Measurements from ENCODE around the gene PM20D2. TPM values are rescaled to one million over a fixed set of nuclear protein-coding genes. Genes with fewer than 3 reads are reported as not detected.

PM20D2 gene
- total and polyA plus RNA-seq, 2 of the 8 experiments (the other 6 are each of a cell fraction or from before 2014, with no cell fraction given): 2.7 to 7.6 TPM

GRCh38 chr6:89183294-89183693, 37.4 kb downstream of the PM20D2 start:
- Histone ChIP-seq H4K91ac (replicated peaks; ENCODE audit: insufficient read length, low read length) (no peak overlapping the region), H3K18ac (ENCODE audit: extremely low read depth, low read length) (no peak overlapping the region), H2BK20ac (ENCODE audit: low read length) (no peak overlapping the region), H3K4me1 (replicated peaks in 1 of 4; ENCODE audit: control insufficient read depth in 3 of 4, insufficient read depth in 4 of 4, low read length in 3 of 4) (no peaks in the 10 kb centered on the region), H2AFZ (ENCODE audit: low read length) (no peak overlapping the region), H3K27me3 (replicated peaks in 1 of 4; ENCODE audit: control insufficient read depth in 3 of 4, extremely low read depth in 1 of 4, insufficient read depth in 3 of 4, low read length in 3 of 4) (no peaks in the 10 kb centered on the region), H3K4me3 (ENCODE audit: extremely low read depth in 1 of 4, insufficient read depth in 2 of 4, low read depth in 3 of 4, low read length in 4 of 4) (no peak overlapping the region), H4K8ac (ENCODE audit: extremely low read depth, insufficient read depth, low read length) (no peak overlapping the region), H3K36me3 (ENCODE audit: control insufficient read depth in 2 of 4, insufficient read depth in 4 of 4, low read length in 3 of 4) (no peaks in the 10 kb centered on the region), H3K14ac (ENCODE audit: insufficient read length) (no peak overlapping the region), H3K9me3 (ENCODE audit: insufficient read depth in 2 of 2, low read depth in 1 of 2, low read length in 1 of 2) (no peaks in the 10 kb centered on the region), H3K27ac (ENCODE audit: low read depth, low read length) (no peak overlapping the region), H4K5ac (ENCODE audit: insufficient read length, low read depth, low read length) (no peak overlapping the region), H3K79me2 (ENCODE audit: control insufficient read depth in 1 of 2, insufficient read depth in 2 of 2, low read length in 2 of 2) (no peaks in the 10 kb centered on the region), H3K23me2 (ENCODE audit: low read depth, low read length) (no peaks in the 10 kb centered on the region), H3K4ac (replicated peaks; ENCODE audit: insufficient read length, low read depth, low read length) (no peak overlapping the region), H4K20me1 (replicated peaks in 1 of 2; ENCODE audit: control insufficient read depth in 1 of 2, insufficient read depth in 2 of 2, low read length in 2 of 2) (no peaks in the 10 kb centered on the region), H2BK15ac (ENCODE audit: low read length) (no peak overlapping the region), H2BK120ac (replicated peaks; ENCODE audit: low read depth, low read length) (no peak overlapping the region), H3K23ac (ENCODE audit: insufficient read length) (no peak overlapping the region), H3K79me1 (ENCODE audit: low read depth, low read length) (no peaks in the 10 kb centered on the region), H3K4me2 (ENCODE audit: insufficient read depth in 1 of 2, low read depth in 2 of 2, low read length in 2 of 2) (no peak overlapping the region), H3K9ac (replicated peaks in 1 of 4; ENCODE audit: extremely low read depth in 1 of 4, low read depth in 3 of 4, low read length in 3 of 4) (no peak overlapping the region), H2BK12ac (ENCODE audit: low read depth, low read length) (no peak overlapping the region), H3K56ac (replicated peaks; ENCODE audit: insufficient read length, low read depth, low read length) (no peak overlapping the region), H2BK5ac (ENCODE audit: low read depth, low read length) (no peak overlapping the region), H2AK5ac (ENCODE audit: low read depth, low read length) (no peak overlapping the region)
- ChIA-PET CTCF (ENCODE audit: partially characterized antibody) (interaction anchor here (0.6 to 1.1 kb wide), 4 partner anchors 25 to 208 kb away, joined by 3 to 5 read pairs (median 4); no protein-coding TSS in a partner anchor), POLR2A (ENCODE audit: partially characterized antibody) (interaction anchor here (1.5 kb wide), 1 partner anchor 170 kb away, joined by 3 read pairs; the partner anchor contains the start of gene UBE2J1)
- DNase-seq (ENCODE audit: low read depth in 1 of 2, low spot score in 2 of 2): no peak
- no peak for FAIRE-seq
- 46% methylated on average over 2 of the region's 2 CpGs; no CpG with 5 or more reads in 1 of the 2 experiments for WGBS, 2 experiments (ENCODE audit: extremely low coverage in 1 of 2, insufficient coverage in 1 of 2, insufficient read length in 1 of 2, insufficient replicate concordance in 2 of 2, low coverage in 1 of 2, low lambda C conversion rate in 2 of 2, missing lambda C conversion rate in 1 of 2)
- no peak for TF ChIP-seq HDAC2 (IDR thresholded peaks at IDR 0.05; ENCODE audit: borderline replicate concordance in 1 of 2, low read depth in 2 of 2, low read length in 2 of 2)
- no peak for TF ChIP-seq EGR1 (IDR thresholded peaks at IDR 0.05; ENCODE audit: borderline replicate concordance, low read depth, low read length)
- no peak for TF ChIP-seq POLR2A (IDR thresholded peaks at IDR 0.05; ENCODE audit: control extremely low read depth in 1 of 2, low read depth in 2 of 2, low read length in 2 of 2)
- no peak for TF ChIP-seq CBX5 (IDR thresholded peaks at IDR 0.05; ENCODE audit: low read depth, low read length)
- no peak for TF ChIP-seq EP300 (IDR thresholded peaks at IDR 0.05; ENCODE audit: borderline replicate concordance in 1 of 2, low read depth in 2 of 2, low read length in 2 of 2)
- TF ChIP-seq TBP (IDR thresholded peaks at IDR 0.05; ENCODE audit: low read depth, low read length): no peak
- TF ChIP-seq CBX8 (IDR thresholded peaks at IDR 0.05; ENCODE audit: borderline replicate concordance, low read depth, low read length): no peak
- no peak for TF ChIP-seq SP1 (IDR thresholded peaks at IDR 0.05; ENCODE audit: low read depth, low read length)
- TF ChIP-seq HDAC6 (IDR thresholded peaks at IDR 0.05; ENCODE audit: low read depth, low read length): no peak
- TF ChIP-seq RBBP5 (IDR thresholded peaks at IDR 0.05; ENCODE audit: borderline replicate concordance, low read depth, low read length): no peak
- no peak for TF ChIP-seq YY1 (IDR thresholded peaks at IDR 0.05; ENCODE audit: low read depth, low read length)
- no peak for TF ChIP-seq RNF2 (IDR thresholded peaks at IDR 0.05; ENCODE audit: borderline replicate concordance, low read depth, low read length, missing control alignments, poor library complexity, severe bottlenecking)
- no peak for TF ChIP-seq SP4 (IDR thresholded peaks at IDR 0.05; ENCODE audit: low read length)

Measured in H1 (cell line).